NCI-H345 treated with DMSO at 0.1 percent for 48 hours (cell line): ENCODE results near the gene VILL.
"Not testable (repeated sequence)": the region's sequence is repeated elsewhere in the genome, so short reads cannot be mapped to it uniquely, and the experiment has no call there.

ENCODE experiments used
- DNase-seq: peaks from one replicate; lab custom pipeline; 2025; ENCODE audit not compliant: unreplicated experiment; lab: John Stamatoyannopoulos, UW

Gene VILL

GRCh38 chr3:37963016-37963415, 27.6 kb upstream of the VILL start:
- DNase-seq: no peak

- DNase-seq: no peak
These were observed 27.0 kb upstream of the VILL start for GRCh38 chr3:37963635-37964034.

DNA sequence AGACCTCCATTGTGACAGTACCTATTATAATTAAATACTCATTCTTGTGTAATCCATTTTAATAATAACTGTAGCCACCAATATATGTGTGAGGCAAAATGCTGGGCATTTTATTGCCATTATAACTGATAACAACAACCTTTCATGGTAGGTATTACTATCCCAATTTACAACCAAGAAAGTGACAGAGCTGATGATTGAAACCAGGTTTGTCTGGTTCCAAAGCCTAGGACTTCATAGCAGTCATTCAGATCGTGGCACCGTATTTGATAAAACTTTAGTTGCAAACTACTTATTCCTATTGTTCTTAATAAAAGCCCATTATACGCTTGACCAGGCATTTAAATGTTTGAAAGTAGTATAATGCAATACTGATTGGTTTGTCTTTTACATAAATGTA, 26.4 kb upstream of the VILL start:
- DNase-seq: no peak

DNA sequence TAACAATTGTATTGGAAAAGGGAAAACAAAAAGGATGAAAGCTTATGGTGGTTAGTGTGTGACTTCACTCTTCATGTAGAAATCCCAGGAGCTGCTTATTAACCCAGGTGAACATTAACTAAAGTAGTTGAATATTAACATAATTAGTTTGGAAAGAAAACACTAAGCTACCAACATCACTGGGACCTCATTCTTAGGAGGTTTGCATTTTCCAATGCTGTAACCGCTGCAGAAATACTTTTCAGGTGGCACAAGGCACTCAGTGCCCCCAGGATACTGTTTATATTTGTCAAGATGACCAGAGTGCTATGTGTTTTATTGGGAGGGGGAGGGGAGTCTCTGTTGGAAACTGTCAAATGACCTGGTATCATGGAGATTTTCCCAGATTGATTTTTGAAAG, 25.9 kb upstream of the VILL start:
- DNase-seq: no peak

DNA sequence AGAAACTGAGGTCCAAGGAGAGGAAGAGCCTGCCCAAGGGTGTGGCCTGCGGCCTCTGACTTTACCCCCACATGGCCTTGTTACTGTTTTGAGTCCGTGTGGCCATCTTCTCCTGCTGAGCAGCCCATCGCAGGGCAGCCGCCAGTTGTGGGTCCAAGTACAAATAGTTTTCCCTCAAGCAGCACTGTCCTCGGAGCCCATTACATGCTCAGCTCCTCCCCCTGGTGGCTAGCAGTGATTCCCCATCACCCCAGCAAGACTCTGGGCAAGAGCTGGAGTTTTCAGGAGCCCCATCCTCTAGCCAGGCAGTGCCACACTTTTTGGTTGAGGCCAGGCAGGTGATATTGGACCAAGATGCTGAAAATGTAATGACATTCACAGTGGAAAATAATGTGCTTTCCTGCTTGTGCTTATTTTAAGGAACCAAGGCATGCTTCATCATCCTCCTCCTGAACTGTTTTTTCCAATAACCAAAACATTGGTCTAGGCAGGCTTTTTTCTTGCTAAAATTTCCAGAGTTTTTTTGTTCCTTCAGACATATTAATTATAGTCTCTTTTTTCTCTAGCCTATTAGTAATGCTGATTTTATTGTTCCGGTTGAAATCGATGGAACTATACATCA, 23.2 kb upstream of the VILL start:
- no peak for DNase-seq

DNA sequence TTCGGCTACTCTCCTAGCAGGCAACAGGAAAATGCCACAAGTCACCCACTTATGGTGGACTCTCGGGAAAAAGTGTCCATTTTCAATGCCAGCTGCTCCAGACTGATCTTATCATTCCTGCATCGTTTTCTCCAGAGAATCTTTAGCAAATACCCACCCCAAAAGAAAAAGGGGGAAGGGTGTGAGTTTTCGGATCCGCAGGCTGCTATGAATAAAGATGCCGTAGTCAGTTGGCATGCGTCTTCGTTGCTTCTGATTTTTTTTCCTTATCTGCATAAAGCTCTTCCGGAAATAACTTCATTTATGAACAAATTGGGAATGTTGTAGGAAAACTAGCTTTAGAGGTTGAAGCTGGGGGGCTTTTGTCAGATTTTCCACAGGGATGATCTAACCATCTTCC, 22.4 kb upstream of the VILL start:
- DNase-seq: no peak

DNA sequence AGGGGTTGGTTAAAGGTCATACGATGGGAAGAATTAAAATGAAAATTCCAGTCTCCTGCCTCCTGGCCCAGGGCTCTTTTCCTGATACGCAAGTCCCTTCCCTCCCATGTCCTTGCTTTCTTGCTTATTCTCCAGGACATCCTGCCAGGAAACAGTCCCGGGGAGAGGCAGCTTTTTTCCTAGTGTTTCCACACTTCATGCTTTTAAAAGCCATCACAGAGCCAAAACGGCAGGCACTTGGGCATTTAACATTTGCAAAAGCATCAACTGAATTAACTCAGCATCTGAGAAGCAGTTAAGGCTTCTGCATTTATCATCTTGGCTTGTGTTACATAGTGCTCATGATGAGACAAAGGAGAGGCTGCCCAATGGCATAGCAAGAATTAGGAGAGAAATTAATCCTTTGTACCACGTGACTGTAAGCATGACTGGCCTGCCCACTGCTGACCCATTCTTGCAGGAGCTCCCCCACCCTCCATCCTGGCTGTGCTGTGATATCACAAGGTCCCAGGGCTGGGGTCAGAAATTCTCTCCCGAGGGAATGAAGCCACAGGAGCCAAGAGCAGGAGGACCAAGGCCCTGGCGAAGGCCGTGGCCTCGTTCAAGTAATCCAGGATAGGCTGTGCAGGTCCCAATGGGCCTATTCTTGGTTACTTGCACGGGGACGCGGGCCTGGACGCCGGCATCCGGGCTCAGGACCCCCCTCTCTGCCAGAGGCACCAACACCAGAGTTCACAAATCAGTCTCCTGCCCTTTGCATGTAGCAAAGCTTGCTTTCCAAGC, 21.6 kb upstream of the VILL start:
- DNase-seq: no peak

- no peak for DNase-seq
These were observed 20.9 kb upstream of the VILL start for GRCh38 chr3:37969596-37970100.

- DNase-seq: no peak
These were observed 19.8 kb upstream of the VILL start for GRCh38 chr3:37970802-37971201.

DNA sequence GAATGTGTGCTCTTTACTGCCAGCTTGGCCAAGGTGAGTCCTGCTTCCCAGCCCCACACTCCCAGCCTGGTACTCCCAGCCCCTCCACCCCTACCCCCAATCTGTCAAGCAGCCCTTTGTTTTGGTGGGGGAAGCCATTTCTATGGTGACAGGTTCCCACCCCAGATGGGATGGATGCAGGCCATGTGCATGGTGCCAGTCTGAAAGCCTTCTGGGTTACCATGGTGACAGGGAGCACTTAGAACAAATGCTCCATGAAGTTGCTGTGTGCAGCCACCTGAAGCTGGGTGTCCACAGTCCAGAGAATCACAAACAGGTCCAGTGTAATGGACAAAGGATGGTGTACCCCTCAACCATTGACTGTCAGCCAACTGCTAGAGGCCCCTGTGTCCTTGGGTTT, 19.1 kb upstream of the VILL start:
- DNase-seq: no peak

- DNase-seq: not testable (repeated sequence)
These were observed 18.5 kb upstream of the VILL start for GRCh38 chr3:37972056-37972455.

DNA sequence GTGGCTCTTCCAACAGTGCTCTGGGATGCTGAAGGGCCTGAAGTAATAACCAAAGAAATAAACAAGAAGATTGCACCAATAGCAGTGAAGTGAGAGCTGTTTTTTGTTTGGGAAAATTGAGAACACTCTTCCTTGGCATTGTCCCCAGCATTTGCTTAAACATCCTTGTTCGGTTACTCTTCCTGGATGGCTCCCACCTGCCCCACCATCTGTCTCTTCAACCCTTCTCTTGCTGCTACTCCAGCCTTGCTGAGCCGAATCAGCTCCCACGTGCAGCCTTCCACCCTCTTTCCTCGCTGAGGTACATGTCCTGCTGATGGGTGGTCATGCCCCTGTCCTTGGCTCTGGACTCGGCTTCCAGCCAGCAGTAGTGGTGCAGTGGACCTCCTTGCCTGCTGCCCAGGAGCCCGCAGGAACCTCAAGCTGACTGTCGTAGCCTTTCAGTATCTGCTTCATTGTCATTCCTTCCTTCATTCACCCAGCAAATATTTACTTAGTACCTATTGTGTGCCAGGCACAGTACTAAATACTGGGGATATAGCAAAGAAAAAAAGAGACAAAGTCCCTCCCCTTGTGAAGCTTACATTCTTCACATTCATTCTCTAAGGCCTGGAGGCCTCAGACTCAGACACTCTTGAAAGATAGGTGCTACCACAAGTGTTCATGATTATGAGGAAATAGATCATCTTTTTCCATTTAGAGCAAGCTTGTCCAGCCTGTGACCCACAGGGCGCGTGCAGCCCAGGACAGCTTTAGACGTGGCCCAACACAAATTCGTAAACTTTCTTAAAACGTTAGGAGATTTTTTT, 17.1 kb upstream of the VILL start:
- DNase-seq: no peak

DNA sequence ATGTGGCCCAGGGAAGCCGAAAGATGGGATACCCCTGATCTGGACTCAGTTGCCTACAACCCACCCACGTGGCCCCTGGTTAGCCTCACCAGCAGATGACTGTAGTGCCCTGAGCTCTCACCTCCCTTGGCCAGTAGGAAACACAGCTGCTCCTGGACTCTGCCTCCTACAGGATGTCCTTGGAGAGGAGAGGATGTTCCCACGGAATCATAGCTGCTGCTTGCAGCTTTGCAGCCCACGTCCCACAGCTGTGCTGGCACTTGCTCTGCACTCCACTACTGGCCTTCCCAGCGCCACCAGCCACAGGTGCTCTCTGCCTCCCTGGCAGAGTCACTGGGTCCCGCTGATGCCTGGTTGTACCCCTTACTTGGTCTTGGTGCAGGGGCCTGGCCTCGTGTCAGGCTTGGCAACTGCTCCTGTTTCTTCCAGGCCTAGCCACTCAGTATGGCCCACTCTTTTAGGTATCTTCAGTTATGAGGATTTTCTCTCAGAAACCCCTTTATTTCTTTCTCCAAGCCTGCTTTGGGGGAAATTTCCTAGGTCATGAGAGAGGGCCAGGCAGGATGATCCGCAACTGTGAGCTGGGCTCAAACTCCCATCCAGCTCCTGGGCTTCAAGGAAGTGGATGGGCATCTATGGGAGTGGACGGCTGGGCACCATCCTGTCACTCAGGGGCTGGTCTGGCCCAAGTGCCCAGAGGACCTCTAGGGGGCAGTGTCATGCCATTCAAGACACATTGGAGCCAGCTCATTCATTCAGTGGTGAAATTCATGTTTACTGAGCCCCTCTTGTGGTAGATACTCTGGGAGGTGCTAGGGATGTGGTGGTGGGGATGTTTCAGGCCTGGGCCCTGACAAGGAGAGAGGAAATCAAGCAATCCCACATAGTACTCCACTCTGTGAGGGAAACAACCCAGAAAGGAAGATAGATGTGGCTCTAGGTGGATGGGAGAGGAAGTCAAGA, 16.2 kb upstream of the VILL start:
- no peak for DNase-seq

DNA sequence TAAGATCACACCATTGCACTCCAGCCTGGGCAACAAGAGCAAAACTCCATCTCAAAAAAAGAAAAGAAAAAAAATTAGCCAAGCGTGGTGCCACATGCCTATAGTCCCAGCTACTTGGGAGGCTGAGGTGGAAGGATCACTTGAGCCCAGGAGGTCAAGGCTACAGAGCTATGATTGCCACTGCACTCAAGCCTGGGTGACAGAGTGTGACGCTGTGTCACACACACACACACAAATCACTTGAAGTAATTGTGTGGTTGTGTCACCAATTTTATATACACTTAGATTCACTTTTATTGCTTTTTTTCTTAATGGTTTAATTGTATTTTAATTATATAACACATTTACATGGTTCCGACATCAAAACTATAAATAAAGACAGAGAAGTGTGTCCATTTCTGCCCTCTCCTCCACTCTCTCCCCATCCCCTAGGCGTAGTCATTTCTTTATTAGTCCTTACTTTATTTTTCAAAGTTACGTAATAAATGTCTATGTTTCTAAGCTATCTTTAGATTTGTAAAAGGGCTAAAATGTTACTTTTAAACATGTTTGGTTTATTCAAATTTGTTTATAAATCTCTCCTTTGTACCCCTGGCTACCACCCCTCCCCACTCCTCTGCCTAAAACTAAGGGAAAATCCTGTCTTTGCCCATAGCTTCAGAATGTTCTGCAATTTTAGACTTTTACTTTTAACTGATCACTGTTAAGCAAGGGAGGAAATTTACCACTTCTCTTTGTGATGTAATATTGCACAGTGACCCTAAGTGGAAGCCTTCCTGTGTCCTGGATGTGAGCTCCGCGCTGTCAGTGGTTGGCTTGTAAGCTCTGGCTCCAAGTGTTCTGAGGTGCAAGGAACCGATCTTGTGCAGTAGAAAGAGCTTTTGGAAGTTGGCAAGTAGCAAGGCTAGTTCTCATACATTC, 10.8 kb upstream of the VILL start:
- DNase-seq: no peak

DNA sequence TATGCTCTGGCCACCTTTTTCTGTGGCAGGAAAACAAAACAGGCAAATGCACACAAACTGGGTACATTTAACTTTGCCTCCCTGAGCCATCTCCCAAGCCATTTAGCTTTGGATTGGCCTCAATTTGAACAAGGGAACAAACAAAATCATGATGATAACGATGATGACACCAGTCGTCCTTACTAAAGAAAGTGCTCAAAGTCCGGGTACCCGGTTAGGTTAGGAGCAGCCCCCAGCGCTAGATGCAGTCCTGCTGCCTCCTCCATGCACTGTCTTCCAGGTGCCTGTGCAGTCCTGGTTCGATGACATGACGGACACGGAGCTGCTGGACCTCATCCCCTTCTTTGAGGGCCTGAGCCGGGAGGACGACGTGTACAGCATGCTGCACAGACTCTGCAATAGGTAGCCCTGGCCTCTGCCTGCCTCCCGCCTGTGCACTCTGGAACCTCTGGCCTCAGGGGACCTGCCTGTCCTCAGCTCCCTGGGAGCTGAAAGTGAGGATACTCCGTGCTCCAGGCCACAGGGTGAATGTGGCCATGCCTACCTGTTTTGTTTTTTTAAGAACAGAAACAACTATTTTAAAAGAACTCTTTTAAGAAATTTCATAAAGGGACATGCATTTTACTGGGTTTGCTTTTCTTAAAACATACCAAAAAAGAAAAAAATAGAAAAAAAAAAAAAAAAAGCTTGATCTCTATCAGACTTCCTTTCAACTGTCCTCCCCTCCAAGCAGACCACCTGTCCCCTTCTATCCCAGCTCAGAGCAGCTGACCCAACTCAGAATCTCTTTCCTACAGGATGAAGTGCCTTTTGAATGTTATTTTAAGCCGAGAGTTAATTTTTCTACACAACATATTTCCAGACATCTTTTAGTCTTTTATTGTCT, 9.9 kb upstream of the VILL start:
- no peak for DNase-seq

DNA sequence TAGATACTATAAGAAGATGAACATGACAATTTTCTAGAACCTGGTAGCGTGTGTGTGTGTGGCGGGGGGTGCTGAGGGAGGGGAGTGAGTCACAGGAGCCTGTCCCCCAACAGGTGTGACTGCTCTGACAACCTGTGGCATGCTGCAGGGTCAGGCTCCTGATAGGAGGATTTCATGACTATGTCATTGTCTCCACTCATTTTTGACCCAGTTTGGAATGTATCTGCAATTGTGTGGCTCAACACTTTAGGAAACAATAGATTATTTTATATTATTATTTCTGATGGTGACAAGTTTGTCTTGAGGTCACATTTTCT, 9.3 kb upstream of the VILL start:
- DNase-seq: no peak

DNA sequence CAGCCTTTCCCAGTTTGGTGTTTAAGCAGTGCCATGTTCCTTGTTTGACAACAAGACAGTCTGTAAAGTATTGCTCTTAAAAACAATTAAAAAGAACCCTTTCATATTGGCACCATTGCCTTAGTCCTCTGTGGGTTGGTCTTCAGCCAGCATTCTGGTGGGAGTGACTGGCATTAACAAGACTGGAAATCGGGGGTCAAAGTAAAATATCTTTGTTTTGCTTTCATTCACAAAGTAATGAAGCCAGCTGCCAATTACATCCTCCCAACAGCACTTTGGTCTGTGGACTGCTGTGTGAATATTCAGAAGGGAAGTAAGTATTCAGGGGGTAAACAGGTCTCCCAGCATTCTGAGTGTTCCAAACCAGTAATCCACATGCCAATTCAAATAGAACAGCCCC, 8.3 kb upstream of the VILL start:
- DNase-seq: no peak

DNA sequence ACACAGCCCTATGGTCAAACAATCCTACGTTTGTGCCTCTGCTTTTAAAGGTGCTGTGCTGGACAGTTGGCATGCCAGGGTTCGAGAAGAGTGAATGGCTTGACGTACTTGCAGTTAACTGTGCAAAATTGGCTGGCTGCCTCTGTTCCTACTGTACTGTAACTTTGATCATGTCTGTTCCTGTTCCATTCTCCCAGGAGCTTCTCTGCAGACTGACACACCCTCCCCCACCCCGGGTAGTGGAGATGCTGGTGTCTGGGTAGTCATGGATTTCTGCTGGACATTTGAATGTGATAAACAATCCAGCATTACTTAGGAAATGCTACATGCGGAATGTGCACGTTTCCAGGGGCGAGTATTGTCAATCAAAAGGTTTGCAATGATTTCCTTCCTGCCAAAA, 6.5 kb upstream of the VILL start:
- no peak for DNase-seq

DNA sequence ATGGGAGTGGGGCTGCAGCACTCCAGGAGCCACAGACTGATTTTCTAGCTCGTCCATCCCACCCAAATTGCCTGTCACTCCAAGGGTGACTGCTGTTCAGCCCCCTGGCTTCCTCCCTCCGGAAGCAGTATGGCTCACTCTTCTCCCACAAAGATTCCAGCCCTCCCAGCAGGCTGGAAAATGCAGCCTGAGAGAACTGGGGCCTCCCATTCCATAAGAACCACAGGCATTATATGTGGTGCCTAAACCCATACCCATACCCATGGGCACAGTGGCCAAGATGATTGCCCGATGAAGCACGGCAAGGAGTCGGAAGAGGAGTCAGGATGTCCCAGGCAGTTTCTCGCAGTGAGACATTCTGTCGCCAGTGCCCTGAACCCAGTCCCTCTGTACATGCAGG, 6.0 kb upstream of the VILL start:
- no peak for DNase-seq
